ENCODE measurements around the gene OPA1.

DNA sequence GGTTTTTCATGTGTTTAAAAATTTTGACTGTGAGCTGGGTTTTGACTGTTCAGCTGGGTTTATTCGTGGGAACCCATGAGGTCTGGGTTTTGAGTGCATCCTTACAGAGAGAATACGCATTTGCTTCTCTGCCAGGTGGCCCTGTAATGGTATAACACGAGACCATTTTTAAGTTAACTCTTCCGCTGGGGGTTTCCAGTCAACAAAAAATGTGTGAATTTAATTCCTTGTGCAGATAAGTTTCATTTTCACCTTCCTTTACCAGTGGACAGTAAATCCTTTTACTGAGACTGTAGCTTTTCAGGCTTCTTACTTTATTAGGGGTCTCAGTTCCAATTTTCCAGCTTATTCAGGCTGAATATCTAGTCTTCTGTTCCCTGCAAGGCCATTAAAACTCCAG is 149.6 kb downstream of the OPA1 start:
- TF ChIP-seq, protein P1, sequence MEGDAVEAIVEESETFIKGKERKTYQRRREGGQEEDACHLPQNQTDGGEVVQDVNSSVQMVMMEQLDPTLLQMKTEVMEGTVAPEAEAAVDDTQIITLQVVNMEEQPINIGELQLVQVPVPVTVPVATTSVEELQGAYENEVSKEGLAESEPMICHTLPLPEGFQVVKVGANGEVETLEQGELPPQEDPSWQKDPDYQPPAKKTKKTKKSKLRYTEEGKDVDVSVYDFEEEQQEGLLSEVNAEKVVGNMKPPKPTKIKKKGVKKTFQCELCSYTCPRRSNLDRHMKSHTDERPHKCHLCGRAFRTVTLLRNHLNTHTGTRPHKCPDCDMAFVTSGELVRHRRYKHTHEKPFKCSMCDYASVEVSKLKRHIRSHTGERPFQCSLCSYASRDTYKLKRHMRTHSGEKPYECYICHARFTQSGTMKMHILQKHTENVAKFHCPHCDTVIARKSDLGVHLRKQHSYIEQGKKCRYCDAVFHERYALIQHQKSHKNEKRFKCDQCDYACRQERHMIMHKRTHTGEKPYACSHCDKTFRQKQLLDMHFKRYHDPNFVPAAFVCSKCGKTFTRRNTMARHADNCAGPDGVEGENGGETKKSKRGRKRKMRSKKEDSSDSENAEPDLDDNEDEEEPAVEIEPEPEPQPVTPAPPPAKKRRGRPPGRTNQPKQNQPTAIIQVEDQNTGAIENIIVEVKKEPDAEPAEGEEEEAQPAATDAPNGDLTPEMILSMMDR (conservative IDR thresholded peaks at IDR 0.05; ENCODE audit: low read depth, low read length): no peak
- no peak for TF ChIP-seq EZH2 (IDR thresholded peaks at IDR 0.05; ENCODE audit: borderline replicate concordance, low read depth, low read length, poor library complexity, severe bottlenecking)

All from A673 (cell line).